HG03025 (cell line): ENCODE results near the gene TBC1D10B.

ENCODE experiments used
- ATAC-seq: cut with Tn5 transposase; IDR thresholded peaks from one replicate; pipeline ENCODE4 v1.9.1; 2021; ENCODE audit warnings: mild to moderate bottlenecking, moderate library complexity; ENCODE audit not compliant: unreplicated experiment, low FRiP score

TBC1D10B gene

DNA sequence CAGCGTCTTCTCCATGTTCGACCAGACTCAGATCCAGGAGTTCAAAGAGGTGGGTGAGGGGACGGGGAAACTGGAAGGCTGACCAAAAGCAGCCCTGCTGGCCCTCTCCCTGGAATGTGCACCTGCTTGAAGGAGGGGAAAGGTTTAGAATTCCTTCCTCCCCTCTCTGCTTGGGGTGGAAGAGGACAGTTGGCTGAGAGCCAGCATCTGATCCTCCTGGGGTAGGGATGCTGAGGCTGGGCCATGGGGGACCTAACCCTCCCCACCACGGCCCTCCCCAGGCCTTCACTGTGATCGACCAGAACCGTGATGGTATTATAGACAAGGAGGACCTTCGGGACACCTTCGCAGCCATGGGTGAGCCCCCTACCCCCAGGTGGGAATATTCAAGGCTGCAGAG is 5.6 kb upstream of the TBC1D10B start:
- ATAC-seq: no peak

DNA sequence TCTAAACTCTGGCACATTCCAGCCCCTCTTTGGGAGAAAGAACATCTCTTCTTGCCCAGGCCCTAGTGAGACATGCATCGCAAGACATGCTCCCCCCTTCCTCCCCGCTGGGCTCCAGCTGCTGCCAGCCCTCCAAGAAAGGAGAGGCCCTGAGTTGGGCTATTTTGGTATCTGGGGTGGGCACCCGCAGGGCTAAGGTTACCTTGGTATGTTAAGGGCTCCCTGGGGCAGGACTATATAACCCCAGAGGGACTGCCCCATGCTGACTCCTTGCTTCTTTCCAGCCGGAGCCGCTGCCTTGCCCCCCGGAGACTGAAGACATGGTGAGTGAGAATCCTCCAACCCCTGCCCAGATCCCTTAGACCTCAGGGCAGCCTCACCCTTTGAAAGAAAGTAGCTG is 4.2 kb upstream of the TBC1D10B start, which contains the start of gene MYL11:
Gene MYL11 (plus strand): TSS at position 265 of the 400 bp plus-strand sequence. CDS start 56 bp downstream, at position 321.
- no peak for ATAC-seq

GRCh38 chr16:30372725-30373124 is 2.4 kb upstream of the TBC1D10B start:
- no peak for ATAC-seq

DNA sequence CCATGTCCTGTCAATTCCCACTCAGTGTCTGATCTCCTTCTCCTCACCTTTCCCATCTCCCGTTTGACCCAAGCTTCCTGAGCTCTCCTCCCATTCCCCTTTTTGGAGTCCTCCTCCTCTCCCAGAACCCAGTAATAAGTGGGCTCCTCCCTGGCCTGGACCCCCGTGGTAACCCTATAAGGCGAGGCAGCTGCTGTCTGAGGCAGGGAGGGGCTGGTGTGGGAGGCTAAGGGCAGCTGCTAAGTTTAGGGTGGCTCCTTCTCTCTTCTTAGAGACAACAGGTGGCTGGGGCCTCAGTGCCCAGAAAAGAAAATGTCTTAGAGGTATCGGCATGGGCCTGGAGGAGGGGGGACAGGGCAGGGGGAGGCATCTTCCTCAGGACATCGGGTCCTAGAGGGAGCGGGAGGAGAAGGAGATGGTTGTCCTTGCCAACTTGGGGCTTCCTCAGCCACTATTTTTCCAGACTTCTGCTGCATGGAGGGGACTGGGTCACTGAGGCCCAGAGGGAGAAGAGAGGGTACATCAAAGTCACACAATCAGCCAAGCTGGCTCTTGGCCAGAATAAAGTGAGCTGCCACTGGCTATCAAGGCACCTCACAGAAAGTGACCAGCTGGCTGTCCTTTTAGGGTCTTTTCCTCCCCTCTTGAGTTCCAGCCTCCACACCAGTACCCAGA is 1.9 kb upstream of the TBC1D10B start:
- no peak for ATAC-seq

GRCh38 chr16:30371248-30371816 is 1.0 kb upstream of the TBC1D10B start:
- ATAC-seq: no peak

GRCh38 chr16:30369938-30370455 is 297 bp downstream of the TBC1D10B start:
- peak; percentile 6 for ATAC-seq

DNA sequence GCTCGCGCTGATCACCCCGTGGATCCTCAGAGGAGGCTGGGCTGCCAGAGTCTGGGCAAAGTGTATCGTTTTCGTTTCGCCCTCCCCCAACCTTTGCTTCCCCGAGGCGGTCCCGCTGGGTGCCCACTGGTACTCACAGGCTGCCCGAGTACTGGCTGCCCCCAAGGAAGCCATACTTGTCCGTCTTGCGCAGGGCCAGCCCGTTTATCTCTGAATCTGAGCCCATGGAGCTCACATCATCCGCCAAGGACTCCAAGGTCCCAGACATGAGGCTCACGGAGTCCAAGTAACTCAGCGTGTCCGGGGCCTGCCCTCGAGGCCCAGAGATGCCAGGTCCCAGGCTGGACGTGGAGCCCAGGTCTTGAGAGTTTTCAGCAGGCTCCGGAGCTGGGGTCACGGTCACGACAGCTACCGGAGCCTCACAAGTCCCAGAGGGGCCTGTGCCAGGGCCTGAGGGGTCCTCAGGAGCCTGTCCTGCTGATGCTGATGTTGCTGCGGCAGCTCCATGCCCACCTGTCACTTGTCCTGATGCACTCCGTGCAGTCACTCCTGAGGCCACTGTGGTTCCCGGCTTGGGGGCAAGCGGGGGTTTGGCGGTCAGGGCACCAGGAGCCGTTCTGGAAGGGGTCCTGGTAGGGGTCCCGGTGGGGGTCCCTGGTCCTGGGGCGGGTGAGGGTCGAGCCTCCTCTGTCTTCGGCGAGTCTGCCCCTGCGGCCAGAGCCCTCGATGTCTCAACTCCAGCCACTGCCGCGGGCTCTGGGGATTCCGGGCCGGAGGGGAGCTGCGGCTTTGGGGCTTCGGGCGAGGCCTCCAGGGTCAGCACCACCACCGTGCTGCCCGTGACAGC is 980 bp downstream of the TBC1D10B start:
- no peak for ATAC-seq

DNA sequence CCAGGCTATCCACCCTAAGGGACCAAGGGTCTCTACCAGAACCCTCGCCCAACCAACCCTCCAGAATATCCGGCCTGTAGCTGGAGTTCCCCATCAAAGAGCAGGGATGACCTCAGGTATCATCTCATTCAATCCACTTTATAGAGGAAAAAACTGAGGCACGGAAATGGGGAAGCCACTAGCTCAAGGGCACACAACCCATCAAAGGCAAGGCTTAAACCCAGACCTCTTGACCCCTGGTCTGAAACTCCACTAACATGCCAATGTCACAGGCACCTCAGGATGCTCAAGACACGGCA is 1.6 kb downstream of the TBC1D10B start:
- ATAC-seq: no peak

- no peak for ATAC-seq
Measured at GRCh38 chr16:30368122-30368791, 2.0 kb downstream of the TBC1D10B start.

- ATAC-seq: no peak
Measured at GRCh38 chr16:30367349-30368009, 2.8 kb downstream of the TBC1D10B start.

- no peak for ATAC-seq
Measured at GRCh38 chr16:30366511-30366910, 3.8 kb downstream of the TBC1D10B start.

DNA sequence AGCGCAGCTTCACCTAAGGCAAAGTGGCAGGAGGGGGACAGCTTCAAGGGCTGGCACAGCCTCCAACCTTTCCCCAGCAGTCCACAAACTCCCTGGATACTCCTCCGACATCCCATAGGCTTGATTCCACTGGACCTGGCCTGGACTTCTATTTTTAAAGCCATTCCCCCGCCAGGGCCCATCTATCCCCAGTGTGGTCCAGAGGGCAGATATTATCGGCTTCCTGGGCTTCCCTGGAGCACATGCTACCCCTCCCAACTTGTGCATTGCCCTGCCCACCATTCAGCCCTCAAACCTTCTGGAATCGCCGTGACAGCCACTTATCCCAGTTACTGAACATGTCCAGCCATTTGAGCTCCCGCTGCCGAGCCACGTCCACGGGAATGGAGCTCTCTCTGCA is 5.1 kb downstream of the TBC1D10B start:
- no peak for ATAC-seq

DNA sequence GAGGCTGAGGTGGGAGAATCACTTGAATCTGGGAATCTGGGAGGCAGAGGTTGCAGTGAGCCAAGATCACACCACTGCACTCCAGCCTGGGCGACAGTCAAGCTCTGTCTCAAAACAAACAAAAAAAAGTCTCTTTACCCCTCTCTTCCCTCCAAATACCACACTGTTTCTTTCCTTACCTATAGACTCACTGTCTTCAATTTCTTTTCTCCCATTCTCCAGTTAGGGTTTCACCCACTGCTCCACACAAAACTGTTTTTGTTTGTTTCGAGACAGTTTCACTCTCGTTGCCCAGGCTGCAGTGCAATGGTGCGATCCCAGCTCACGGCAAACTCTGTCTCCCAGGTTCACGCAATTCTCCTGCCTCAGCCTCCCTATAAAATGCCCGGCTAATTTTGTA is 9.1 kb downstream of the TBC1D10B start:
- ATAC-seq: no peak

DNA sequence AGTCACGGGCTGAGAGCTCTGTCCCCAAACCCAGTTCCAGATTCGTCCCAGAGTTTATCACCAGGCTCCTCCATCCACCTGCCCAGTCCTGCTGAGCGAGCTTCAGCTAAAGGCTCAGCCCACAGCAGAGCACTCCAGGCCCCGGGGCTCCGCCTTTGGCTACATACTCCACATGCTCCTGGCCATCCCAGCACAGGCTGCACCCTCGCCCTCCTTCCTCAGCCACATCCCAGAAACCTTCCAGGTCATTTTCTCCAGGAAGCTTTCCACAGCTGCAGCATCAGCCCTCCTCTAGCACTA is 10.5 kb downstream of the TBC1D10B start:
- no peak for ATAC-seq

GRCh38 chr16:30358990-30359870 is 11.1 kb downstream of the TBC1D10B start:
- no peak for ATAC-seq

DNA sequence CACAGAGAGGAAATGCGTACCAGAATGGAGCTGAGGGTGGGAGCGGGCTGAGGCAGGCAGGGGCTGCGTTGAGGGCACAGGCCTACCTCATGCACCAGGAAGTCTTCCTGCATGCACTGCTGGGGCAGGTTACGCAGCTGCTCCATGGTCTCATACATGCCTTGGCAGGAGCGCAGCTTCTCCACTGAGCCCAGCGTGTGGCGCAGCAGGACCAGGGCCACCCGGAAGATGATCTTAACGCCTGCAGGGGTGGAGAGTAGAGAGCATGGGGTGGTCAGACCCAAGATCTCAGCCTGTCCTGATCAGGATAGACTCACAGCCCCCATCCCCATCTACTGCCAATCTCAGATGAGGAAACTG is 11.7 kb downstream of the TBC1D10B start:
- no peak for ATAC-seq

DNA sequence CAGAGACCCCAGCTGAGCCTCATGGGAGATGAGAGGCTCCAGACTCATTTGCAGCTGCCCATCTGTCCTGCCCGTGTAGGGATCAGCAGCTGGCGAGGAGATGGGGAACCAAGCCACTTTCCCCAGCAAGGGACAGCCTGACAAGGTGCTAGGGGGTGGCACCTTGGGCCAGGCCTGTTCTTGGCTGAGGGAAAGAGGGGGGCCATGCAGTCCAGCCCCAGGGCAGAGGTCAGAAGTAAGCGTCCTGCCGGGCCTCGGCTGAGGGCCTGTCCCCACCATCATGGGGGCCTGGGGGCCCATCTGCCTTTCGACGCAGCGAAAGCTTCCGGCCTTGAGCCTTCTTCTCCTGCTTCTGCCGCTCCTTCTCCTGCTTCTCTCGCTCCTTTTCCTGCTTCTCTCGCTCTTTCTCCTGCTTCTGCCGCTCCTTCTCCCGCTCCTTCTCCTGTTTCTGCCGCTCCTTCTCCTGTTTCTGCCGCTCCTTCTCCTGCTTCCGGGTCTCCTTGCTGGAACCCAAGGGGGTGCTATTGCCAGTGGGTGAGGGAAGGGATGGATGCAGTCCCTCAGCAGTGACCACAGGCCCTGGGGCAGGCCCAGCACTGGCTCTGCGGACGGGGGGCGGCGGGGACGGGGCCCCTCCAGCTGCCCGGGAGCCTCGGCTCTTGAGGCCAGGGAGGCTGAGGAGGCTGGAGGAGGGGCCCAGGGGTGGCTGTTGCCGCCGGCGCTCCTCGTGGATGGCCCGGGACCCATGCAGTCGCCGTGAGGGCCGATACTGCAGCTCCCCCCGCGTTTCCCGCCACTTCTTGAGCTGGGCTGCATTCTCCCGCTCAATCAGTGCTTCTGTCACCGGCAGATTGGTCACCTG is 12.3 kb downstream of the TBC1D10B start:
- ATAC-seq: no peak

DNA sequence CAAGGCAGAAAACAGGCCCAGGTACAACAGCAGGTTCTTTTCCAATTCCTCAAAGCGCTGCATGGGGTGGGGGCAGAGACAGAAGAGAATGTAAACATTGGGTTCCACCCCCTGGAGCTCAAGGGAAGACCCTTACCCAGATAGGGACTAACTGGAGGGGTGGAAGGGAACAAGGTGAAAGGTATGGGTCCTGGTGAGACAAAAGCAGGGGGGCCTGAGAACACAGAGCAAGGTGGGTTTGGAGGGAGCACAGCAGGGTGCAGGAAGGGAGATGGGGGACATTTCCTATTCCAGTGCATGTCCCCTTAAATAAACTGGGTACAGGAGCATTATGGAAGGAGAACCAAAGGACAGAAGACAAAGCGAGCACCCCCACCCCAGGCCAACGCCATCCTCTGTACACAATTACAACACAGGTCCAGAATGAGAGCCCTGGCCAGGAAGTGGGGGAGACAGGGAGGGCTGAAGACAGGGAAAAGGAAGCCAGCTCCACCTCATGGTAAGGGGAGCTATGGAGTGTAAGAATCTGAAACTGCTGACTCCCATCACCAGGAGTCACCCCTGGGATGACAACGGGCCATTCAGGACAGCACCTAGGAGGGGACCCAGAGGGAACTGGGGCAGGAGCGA is 13.1 kb downstream of the TBC1D10B start:
- no peak for ATAC-seq
